HTR-8/SVneo (cell line): ENCODE results near the gene DENND1A.

Experiments used
- DNase-seq: peaks from one replicate; pipeline ENCODE4 v3.0.0; 2011; ENCODE audit warnings: low spot score, mixed read lengths; ENCODE audit not compliant: insufficient read length
- FAIRE-seq: peaks from 2 replicates; lab custom pipeline; 2011; peaks lifted over from hg19 to GRCh38; lab: Jason Lieb, UNC

Gene DENND1A

DNA sequence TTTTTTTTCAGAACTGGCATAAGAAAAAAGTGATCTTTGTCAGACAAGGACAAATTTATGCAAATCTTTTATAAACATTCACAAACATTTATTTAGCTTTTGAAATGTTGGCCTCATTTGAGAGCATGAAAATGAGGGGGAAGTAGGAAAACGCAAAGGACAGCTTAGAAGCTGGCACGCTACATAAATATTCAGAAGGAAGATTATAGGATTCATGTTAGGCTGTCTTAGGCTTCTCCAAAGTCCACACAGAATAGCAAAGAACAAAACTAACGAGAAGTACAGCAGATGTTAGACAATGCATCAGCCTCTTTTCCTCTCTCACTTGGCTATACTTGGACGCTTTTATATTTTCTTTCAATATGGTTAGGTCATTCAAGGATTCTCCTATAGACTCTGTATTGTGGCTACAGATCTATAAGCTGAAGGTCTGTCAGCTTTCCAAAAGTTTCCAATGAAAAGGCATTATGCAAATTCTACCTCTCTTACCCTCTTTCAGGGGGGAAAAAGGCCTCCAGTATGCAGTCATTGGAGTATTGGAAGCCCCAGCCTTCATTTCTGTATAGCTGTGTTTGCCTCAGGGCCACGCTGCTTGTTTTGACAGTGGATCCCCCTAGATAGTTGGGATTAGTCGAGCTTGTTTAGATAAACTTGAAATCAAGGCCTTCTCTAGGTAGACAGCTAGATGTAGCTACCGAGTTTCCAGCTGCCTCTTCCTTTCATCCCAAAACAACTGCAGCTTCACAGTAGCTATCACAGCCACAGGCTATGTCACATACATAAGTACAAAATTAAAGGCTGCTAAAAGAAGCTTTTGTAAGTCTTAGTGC lies 153.0 kb downstream of the DENND1A start:
- no peak for FAIRE-seq
- no peak for DNase-seq

DNA sequence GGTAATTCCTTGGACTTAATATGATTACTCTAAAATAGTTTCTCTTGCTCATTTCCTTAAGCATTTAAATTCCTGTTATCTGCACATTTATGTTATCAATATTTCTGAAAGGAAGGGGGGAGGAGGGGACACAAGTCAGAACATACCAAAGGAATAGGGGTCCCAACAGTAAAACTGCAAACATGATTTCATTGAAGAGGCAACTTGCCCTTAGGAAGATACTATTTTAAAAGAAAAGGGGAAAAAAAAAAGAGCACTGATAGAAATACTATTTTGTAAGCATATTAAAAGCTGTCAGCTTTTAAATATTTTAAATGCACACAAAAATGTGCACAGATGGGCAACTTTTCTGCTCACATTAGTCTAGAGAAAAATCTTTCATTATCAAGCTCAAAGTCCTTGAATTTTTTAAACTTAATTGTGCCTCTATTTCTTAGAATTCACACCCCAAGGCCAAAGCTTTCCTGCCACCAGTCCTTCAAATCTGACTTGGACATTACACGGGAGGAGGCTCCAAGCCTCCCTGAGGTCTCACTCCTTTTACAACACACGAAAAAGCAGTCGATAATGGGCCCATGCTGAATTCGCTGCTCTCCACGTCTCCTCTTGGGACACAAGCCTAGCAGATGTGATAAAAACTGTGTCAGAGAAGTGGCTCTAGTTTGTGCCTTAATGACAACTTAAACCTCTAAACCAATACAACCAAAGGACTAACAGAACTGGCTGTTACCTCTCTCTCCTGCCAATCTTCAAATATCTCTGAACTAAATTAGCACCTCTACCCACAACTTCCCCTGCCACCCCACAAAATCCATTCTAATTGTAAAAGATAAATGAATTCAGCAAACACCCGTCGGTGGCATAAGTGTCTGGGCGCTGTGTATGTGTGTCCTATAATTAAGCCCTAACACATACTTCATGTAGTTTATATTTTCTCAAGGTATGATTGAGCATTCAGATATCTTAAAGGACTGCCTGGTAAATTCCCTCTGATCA lies 154.3 kb downstream of the DENND1A start:
- DNase-seq = no peak
- FAIRE-seq = no peak

DNA sequence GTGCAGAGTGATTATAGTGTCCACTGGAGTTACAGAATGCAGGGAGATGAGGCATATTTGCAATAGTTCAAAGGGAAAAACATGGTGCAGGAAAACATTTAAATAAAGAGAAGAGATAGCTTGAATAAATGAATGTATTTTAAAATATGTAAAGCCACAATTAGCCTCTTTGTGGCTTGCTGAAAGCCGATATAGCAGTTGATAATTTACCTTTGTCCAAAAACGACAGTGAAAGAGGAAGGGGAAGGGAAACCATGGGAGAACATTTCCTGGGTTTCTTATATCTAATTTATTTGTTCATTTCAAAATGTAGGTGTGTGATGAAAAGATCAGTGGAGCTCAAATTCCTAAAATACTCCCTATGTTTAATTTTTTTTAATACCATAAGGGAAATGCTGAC lies 156.1 kb downstream of the DENND1A start:
- DNase-seq (no peak), FAIRE-seq (no peak)

DNA sequence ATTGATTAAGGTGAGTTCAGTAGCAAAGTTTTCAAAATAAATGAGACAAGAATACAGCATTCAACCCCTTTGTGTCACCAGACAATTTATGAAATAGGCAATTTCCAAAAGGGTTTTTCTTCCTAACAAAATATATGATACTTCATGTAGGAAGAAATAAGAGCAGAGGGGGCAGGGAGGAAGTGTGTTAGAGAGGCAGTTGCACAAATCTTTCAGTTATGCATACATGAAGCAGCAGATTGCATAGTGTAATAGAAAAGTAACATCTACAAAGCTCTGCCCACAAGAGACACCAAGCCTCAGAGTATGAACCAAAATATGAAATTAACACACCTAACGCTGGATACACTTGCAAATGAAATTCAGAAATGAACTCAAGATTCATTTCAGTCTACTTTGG lies 157.0 kb downstream of the DENND1A start:
- FAIRE-seq (no peak), DNase-seq (no peak)

DNA sequence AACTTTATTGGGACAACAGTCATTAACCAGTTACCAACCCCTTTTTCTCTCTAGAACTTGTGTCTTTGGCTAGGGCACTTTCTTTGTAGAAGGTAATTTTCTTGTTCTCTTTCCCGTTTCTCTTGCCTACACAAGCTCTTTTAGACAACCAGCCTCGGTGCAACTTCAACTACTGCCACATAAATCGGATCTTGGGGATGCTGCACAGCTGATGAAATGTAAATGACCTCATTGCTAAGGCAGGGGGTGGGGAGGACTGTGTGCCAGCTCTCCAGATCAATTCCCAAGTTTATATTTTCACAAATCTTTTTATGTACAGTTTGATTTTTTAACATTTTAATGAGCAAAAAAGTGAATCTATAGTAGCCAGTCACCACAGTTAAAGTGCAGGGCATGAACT lies 157.6 kb downstream of the DENND1A start:
- no peak for DNase-seq
- FAIRE-seq = no peak

DNA sequence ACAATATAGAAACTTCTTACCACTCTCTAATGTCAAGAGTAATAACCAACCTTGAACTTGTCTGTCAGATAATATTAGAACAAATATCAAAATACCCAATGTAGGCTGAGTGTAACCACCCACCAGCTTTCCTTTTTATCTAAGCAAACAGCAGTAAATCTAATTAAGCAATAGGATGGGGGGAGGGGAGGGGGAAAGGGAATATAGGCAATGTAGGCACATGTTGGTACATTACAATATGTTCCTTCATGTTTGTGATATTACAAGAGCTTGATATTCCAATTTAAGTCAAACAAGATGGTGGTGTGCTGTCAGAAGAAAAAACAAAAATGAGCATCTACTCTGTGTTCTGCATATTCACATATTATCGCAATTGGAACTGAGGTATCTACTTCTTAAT lies 158.2 kb downstream of the DENND1A start:
- DNase-seq = no peak
- no peak for FAIRE-seq

DNA sequence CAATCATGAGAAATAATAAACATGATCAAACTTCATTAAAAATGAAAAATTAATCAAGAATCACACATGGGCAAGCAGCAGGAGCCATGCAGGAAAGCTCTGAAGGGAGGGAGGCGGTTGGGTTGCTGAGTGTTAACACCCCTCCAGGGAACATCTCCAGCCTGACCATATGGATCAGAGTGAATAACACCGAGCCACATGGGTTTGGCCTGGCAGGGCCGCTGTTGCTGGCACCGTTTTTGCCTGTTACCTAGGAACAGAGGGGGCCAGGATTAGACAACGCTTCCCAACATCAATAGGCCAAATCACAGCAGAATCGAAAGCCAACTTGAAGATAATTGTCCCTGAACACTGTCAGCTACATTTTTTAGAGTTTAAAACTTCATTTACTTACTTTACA lies 160.2 kb downstream of the DENND1A start:
- FAIRE-seq = no peak
- no peak for DNase-seq

DNA sequence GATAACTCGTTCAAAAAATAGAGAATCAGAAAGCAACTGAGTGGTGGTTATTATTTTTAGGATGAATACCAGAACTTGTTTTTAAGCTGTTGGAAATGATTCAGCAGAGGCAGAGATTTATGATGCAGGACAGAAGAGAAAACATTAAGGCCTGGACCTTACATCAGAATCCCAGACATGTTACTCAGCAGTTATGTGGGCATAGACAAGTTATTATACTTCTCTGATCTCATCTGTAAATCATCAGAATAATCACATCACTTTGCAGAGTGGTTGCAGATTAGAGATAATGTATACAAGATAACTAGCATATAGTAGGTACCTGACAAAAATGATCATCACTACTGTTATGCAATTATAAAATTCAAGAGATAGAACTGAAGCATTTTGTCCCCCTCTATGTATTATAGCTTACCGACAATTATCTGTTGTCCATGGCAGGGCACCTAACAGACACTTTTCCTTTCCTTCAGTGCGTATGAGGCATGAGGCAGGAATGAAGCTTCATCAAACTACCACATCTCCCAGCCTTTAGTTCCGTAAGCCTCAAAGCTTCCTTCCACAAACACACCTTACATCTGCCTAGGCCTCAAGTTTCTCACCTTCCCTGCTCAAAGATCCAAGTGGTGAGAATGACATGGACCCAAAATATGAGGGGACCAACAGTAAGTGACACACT lies 165.9 kb downstream of the DENND1A start:
- FAIRE-seq = no peak

DNA sequence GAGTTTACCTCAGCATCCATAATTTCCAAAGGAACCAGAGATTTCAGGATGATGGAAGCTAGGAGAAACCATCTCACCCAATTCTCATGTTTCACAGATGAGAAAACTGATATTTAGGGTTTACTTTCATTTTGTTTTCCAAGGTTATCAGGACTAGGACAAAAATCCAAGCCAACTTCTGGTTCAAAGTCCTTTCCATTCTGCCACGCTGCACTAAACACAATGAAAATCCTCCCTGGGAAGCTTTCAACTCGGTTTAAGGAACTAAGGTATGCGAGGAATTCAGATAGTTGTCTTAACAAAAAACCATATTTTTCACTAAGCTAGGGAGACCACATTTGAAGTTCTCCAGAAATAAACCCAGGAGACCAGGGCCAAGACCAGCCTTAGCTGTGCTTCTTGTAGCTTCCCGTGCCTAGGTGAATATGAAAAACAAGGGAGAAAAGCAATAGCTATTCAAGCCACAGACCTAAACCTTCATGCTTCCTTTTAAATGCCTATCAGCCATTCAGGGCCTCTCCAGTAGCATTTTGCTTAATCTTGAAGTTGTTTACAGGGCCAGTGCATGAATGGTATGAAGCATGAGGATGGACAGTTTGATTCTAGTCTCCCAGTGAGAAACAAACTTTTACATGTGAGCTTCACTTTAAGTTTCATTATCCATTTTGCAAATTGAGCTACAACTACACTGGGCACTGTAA lies 167.9 kb downstream of the DENND1A start:
- DNase-seq (peak; percentile 5), FAIRE-seq (no peak)

More for the DNA sequence above, 165.9 kb downstream of the DENND1A start:
- peak; percentile 17 for DNase-seq

DNA sequence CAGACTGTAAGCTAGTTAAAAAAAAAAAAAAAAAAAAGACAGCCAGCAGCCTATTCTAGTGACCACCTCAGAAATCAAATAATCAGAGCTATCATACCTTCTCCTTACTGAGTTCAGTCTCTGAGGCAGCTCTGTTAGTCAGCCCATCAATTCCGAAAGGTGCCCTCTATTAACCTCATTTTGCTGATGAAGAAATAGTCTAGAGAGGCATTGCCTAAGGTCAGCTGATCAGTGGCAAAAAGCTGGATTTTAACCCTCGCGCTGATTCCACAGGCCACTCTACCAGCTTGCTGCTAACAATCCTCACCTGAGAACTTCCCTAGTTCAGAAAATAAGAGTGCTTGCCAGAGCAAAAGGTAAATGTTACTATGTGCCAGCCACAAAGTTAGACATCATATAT lies 172.0 kb downstream of the DENND1A start:
- no peak for FAIRE-seq

DNA sequence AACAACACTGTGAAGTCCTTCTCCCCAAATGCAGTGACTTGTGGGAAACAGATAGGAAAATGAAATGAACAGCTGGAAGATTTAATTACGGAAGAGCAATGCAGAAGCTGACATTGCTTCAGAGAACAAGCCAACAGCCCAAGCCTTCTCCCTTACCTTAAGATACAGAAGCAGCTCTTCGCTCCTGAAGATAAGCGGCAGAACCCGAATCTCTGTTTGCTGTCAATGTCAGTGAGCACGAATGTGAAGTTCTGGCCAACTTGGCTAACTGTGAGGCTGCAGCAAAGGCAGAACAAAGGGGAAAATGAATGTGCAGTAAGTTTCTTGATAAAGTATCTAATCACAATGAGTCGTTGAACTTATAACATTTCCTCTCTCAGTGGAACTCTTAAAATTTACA lies 172.4 kb downstream of the DENND1A start:
- DNase-seq = no peak
- no peak for FAIRE-seq

More for the DNA sequence above, 172.0 kb downstream of the DENND1A start:
- DNase-seq = no peak

DNA sequence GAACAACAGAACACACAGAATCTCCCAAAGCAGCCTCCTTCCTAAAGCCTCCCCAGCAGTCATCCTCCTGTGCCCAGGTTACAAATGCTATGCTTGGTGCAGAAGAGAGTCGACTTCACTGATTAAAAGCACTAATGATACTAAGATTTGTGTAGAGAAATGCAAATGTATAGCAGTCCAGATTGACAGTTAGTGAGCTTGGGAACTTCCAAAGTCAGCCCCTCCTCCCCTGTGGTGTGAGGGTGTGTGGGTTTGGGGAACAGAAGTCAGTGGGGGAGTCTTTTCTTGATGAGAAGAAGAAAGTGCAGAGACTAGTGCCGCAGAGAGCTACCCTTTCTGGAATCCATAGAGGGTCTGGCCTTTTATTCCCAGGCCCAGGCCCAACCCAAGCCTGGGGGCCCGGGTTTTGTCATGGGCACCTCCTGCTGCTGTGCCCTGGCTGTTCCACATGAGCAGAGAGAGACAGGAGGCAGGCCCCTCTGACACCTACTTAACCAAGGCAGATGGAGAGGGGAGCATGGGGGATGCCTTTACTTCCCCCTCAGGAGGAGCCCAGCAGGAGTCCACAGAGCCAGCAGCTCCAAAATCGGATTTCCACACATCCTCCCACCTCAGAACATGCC lies 173.3 kb downstream of the DENND1A start:
- DNase-seq (no peak), FAIRE-seq (no peak)

DNA sequence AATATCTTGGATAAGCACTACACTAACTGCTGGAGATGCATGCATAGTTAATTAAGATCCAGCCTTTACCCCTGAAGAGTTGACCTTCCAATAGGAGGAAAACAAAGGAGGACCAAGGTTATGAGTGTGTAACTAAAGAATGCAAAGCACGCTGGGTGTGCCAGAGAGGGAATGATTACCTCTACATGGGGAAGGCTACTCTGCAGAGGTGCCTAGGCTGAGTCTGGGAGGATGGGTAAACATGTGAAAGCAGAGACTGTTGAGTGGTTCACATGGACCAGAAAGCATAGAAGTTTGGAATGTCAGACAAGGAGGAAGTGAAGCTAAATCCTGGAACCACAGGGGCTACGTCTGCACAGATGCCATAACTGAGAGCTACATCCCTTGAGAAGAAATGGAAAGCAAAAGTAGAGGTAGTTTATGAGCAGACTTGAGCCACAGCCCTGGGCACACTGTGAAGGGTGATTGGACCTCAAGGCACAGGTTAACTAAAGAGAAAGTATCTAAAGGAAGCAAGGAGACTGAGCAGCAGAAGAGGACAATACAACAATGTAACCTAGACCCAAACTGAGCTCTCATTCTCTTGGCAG lies 176.2 kb downstream of the DENND1A start:
- no peak for FAIRE-seq
- DNase-seq = no peak

DNA sequence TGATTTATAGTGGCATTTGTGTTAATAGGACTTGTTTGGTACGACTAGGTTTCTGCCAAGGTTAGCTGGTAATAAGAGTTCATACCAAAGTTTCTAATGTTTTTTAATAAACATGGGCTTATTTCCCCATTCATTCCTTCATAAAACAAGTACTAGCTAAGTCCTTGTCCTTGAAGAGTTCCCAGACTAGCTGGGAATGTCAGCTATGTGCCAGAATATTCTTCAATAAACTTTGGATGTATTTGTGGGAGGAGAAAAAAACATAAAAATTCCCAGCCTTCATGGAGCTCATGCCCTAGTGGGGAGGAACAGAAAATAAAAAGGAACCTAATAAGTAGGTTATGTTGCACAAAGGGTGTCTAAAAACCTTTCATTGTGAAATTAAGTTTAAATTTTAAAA lies 176.9 kb downstream of the DENND1A start:
- FAIRE-seq (no peak), DNase-seq (no peak)

DNA sequence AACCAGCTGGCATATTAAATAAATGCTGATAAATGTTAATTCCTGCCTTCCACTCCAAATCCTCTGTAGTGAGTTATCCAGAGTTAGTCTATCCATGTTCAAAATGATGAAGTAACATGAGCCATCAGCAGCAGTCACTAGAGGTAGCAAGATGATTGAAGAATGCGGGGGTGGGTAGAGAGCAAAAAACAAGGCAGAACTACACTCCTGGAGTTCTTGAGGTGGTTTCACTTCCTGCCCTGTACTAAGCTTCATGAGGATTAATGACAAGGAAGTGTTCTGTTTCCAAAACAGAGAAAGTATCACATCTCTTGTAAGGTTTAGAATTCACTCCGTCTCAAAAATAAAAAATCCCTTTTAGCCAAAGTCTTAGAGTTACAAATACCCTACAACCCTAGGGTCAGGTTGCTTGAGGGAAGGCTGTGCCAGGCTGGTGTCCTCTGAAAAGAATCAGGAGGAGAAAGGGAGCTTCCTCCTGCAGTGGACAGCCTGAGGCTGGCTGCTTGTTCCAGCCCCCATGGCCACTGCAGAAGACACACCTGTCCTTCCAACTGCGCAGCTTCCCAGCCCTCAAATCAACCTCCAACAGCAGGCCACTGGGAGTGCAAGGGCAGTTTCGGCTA lies 180.2 kb downstream of the DENND1A start:
- DNase-seq (peak; percentile 19), FAIRE-seq (no peak)

DNA sequence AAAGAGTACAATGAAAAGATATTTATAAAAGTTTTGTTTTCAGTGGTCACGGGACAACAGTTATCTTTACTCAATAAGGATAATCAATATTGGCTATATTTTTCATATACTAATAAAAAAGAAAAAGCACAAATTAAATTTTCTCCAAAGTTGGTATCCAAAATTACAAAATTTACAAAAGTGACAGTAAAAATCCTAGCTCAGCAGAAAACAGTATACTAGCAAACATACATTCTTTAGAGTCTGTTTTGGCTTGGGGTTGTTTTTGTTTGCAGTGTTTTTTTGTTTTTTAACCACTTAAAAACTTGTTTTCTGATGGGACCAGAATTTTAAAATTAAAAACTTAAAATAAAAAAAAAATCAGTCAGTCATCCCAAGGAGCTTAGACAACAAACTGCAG lies 183.2 kb downstream of the DENND1A start:
- FAIRE-seq (no peak), DNase-seq (no peak)

DNA sequence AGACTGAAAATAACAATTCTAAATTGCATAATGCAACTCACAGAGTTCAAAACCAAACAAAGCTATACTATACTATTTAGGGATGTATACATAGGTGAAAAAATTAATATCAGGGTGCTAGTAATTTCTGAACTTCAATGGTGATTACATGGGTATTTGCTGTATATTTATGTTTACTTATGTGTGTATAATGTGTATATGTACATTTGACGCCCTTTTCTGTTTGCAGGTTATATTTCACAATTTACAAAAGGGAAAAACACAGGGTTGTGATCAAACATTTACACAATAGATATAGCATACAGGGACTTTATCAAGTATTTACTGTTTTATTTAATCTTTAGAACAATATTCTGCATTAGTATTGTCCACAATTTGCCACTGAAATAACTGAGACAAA lies 184.0 kb downstream of the DENND1A start:
- DNase-seq = no peak
- FAIRE-seq = no peak

DNA sequence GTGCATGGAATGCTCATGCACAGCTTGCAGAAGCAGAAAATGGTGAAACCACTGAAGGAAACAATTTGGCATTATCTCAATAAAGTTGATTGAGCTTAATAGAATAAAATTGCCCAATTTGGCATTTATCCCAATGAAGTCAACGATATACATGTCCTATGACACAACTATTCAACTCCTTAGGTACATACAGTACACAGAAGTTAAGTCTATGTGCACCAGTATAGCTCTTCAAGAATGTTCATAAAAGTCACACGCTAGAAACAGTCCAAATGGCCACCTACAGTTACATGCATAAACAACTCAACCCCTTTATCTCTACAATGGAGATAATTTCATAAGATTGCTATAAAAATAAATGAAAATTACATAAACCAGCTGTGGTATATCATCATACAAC lies 184.5 kb downstream of the DENND1A start:
- no peak for DNase-seq
- FAIRE-seq = no peak

DNA sequence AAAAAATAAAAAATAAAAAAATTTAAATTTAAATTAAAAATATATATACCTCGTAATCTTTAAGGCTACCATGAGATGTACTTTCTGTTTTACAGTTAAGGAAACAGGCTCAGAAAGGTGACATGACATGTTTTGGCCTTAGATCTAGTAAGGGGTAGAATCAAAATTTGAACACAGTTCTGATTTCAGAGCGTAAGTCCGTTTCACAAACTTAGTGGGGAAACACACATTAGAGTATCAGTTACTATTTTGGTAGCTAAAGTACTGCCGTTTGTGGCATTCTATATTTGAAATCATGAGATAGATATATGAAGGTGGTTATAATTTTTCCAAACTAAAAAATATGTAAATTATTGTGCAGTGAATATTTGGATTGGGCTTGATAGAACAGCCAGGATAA lies 186.2 kb downstream of the DENND1A start:
- FAIRE-seq (no peak), DNase-seq (no peak)
